Lower lobe of right lung (tissue), 2 donors: ENCODE results near the gene ELK4. TPM values are rescaled to one million over a fixed set of nuclear protein-coding genes. Genes with fewer than 3 reads are reported as not detected.

Experiments
- ATAC-seq, 2 donors: fragments of 200-7000 bp; cut with Tn5 transposase; one replicate each; pipeline ENCODE4 v1.9.1; 2020 to 2022; ENCODE audit warnings: mild to moderate bottlenecking in 2 of 2, moderate library complexity in 2 of 2
- DNase-seq: peaks from one replicate; pipeline ENCODE4 v3.0.0-alpha.2; 2020
- H3K27ac ChIP-seq: fragments of 200-600 bp; one replicate; pipeline ENCODE4 v1.8.0; 2022
- H3K27me3 ChIP-seq: fragments of 200-600 bp; one replicate; pipeline ENCODE4 v1.8.0; 2022; ENCODE audit warnings: low read depth
- H3K36me3 ChIP-seq: fragments of 200-600 bp; one replicate; pipeline ENCODE4 v1.8.0; 2022; ENCODE audit warnings: mild to moderate bottlenecking
- H3K4me1 ChIP-seq: fragments of 200-600 bp; one replicate; pipeline ENCODE4 v1.8.0; 2022
- H3K4me3 ChIP-seq: fragments of 200-600 bp; one replicate; pipeline ENCODE4 v1.8.0; 2022; ENCODE audit warnings: mild to moderate bottlenecking
- H3K9me3 ChIP-seq: fragments of 200-600 bp; one replicate; pipeline ENCODE4 v1.8.0; 2022
- intact Hi-C: fragments of 100-400 bp; cut with DNase I; formaldehyde crosslinking; loops from one replicate; pipeline ENCODE4 v1.11.0; 2022
- total RNA-seq: library from RNA; stranded (reverse); fragmentation: NEBNext Ultra II Directional; extraction: Animal tissue kit (Norgen Biotek cat#: 25700); gene quantifications from one replicate; pipeline ENCODE4 v1.2.1, GENCODE V29; 2021
- TF ChIP-seq, protein P1 (sequence below): fragments of 200-600 bp; IDR thresholded peaks from one replicate; pipeline ENCODE4 v1.8.0; 2022; ENCODE audit warnings: antibody characterized with exemption, mild to moderate bottlenecking
- donor health status: DM: no; HTN: yes; CAD: no; lungs with severe emphysema.

ELK4 gene
- total RNA-seq, 1 donor from 2014 or later: 62.8 TPM

DNA sequence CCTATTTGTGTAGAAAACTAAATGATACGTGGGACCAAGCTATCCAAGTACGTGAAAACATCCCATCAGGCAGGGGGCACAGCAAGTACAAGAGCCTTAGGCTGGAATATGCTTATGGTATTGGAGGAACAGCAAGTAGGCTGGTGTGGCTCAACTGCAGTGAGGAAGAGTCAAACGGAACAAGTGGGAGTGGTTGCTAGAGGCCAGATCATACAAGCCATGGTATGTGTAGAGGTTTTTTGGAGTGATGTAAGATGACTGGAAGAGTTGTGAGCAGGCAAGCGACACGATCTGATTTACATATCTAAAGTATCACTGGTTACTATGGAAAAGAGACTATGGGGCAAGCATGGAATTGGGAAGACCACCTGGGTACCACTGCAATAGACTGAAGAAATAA is 27.8 kb downstream of the ELK4 start:
- Histone ChIP-seq H3K36me3 (peaks cover 6% of the 10 kb centered on the region), H3K27ac (no peak overlapping the region), H3K27me3 (no peaks in the 10 kb centered on the region), H3K4me3 (no peak overlapping the region), H3K9me3 (no peaks in the 10 kb centered on the region), H3K4me1 (peaks cover 15% of the 10 kb centered on the region)
- DNase-seq (no peak), ATAC-seq (peak; percentile 65 to 76)
- TF ChIP-seq, protein P1, sequence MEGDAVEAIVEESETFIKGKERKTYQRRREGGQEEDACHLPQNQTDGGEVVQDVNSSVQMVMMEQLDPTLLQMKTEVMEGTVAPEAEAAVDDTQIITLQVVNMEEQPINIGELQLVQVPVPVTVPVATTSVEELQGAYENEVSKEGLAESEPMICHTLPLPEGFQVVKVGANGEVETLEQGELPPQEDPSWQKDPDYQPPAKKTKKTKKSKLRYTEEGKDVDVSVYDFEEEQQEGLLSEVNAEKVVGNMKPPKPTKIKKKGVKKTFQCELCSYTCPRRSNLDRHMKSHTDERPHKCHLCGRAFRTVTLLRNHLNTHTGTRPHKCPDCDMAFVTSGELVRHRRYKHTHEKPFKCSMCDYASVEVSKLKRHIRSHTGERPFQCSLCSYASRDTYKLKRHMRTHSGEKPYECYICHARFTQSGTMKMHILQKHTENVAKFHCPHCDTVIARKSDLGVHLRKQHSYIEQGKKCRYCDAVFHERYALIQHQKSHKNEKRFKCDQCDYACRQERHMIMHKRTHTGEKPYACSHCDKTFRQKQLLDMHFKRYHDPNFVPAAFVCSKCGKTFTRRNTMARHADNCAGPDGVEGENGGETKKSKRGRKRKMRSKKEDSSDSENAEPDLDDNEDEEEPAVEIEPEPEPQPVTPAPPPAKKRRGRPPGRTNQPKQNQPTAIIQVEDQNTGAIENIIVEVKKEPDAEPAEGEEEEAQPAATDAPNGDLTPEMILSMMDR: no peak
- intact Hi-C loops: no loop called here

DNA sequence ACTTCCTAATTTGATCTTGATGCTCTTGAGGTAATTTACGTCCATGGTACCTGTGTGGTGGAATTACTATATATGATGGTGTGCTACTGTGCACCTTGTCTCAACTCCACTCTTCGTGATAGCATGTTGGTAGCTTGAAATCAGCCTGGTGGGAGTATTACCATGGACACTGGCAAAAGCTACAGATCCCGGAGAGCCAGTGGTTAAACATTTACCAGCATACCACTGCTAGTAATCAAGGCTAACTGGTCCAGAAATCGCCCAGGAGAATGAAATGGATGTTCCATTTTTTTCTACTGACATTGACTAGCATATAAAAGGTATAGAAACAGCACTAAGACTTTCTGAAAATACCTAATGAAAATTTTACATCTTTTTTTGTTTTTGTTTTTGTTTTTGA is 30.6 kb downstream of the ELK4 start:
- Histone ChIP-seq H3K36me3 (peaks cover 6% of the 10 kb centered on the region), H3K27ac (no peak overlapping the region), H3K4me3 (no peak overlapping the region), H3K4me1 (peaks cover 22% of the 10 kb centered on the region), H3K9me3 (no peaks in the 10 kb centered on the region), H3K27me3 (no peaks in the 10 kb centered on the region)
- ATAC-seq (no peak), DNase-seq (no peak)
- TF ChIP-seq, protein P1: no peak
- intact Hi-C loops: no loop called here

DNA sequence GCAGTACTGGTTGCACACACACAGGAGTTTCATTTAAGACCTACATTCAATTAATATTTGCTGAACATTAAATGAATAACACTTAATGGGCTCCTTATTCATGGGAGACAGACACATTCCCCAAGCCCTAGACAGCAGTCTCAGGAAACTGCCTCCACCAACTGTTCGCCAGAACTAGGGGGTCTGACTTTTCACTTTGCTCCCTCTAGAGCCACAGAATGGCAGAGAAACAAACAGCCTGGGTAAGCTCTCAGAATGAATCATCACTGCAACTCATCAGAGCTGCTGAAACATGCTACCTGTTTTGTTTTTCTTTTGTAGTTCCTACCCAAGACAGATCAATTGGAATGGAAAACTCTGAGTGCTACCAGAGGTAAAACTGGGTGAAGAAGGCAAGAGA is 31.7 kb downstream of the ELK4 start:
- H3K9me3 ChIP-seq: no peaks in the 10 kb centered on the region
- H3K36me3 ChIP-seq: peaks cover 6% of the 10 kb centered on the region
- peak overlapping the region; percentile 44 for H3K27ac ChIP-seq
- DNase-seq (no peak), ATAC-seq (no peak)
- TF ChIP-seq, protein P1: no peak
- H3K4me1 ChIP-seq: peaks cover 22% of the 10 kb centered on the region
- no peak overlapping the region for H3K4me3 ChIP-seq
- H3K27me3 ChIP-seq: no peaks in the 10 kb centered on the region
- intact Hi-C loops: no loop called here

DNA sequence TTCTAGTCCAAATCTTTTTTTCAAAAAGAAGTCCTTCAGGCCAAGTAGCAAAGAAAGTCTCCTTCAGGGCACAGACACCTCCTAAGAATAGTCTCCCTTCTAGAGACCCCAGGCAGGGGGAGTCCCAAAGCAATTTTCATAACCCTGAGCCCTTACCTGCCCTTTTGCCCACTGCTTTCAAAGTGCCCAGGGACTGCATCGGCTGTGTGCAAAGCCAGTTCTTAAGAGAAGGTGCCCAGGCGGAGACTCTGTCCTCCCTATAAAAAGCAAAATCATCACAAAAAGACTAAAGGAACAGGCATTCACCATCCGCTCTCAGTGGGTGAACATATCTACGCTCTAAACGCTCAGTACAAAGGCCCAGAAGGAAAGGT is 32.2 kb downstream of the ELK4 start:
- no peaks in the 10 kb centered on the region for H3K27me3 ChIP-seq
- H3K4me3 ChIP-seq: no peak overlapping the region
- intact Hi-C loops: loop anchor here (10.0 kb wide), 1 partner anchor 55 kb away; no protein-coding TSS in a partner anchor

DNA sequence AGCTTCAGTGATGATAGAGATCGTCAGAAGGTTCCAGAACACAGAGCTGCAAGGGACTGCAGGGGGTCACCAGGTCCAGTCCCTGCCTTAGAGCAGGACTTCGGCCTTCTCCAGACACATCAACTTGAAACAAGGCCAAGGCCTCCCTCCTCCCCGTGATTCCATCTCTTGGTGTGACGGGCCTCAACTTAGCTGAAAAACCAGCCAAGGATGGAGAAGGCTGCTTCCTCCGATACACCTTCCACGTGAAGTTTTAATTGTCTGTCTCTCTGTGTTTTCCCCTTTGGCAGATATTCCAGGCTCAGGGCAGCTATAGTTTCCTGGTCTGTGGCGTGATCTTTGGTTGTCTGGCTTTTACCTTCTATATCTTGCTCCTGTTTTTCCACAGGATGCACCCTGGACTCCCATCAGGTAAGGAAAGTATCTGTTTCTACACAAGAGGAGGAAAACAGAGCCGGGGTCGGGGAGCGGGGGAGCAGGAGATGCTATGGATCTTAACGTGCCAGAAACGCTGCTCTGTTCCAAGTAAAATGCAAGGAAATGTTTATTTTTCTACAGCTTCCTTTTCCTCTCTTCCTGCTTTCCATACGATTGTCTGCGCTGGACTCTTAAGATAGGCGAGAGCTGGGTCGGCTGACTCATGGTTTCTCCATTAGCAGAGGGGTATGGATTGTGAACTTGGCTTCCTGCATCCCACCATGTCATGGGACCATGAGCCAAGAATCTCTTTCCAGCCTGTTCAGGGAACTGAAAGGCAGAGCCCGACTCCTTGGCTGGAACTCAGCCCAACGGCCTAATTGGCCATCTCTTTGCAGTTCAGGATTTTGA is 32.8 kb downstream of the ELK4 start:
- H3K27me3 ChIP-seq: no peaks in the 10 kb centered on the region
- H3K9me3 ChIP-seq: no peaks in the 10 kb centered on the region
- H3K4me3 ChIP-seq: no peak overlapping the region
- H3K27ac ChIP-seq: peak overlapping the region; percentile 44
- peaks cover 22% of the 10 kb centered on the region for H3K4me1 ChIP-seq
- ATAC-seq: peak; percentile 50 to 73
- TF ChIP-seq, protein P1: no peak
- H3K36me3 ChIP-seq: peaks cover 6% of the 10 kb centered on the region
- no peak for DNase-seq
- intact Hi-C loops: loop anchor here (10.0 kb wide), 1 partner anchor 56 kb away; no protein-coding TSS in a partner anchor

More for the DNA sequence above, 32.2 kb downstream of the ELK4 start:
- Histone ChIP-seq H3K9me3 (no peaks in the 10 kb centered on the region), H3K36me3 (peaks cover 6% of the 10 kb centered on the region), H3K27ac (peak overlapping the region; percentile 44), H3K4me1 (peaks cover 22% of the 10 kb centered on the region)
- DNase-seq (no peak), ATAC-seq (no peak)
- TF ChIP-seq, protein P1: no peak
